Measurements from ENCODE around the gene TIMELESS.

Gene TIMELESS

GRCh38 chr12:56437430-56438176, 11.6 kb downstream of the TIMELESS start:
- H3K9me3 ChIP-seq (ENCODE audit: control insufficient read depth, low read length) = no peaks in the 10 kb centered on the region
- no peak overlapping the region for H2AK5ac ChIP-seq (ENCODE audit: low read length, severe bottlenecking)
- no peak overlapping the region for H3K18ac ChIP-seq (ENCODE audit: low read depth in 1 of 2, low read length in 2 of 2)
- no peak overlapping the region for H4K8ac ChIP-seq (ENCODE audit: low read length)
- no peak overlapping the region for H4K91ac ChIP-seq (ENCODE audit: low read length)
- H3K36me3 ChIP-seq (ENCODE audit: control insufficient read depth in 1 of 2, insufficient read depth in 2 of 2, low read depth in 1 of 2, low read length in 2 of 2) = no peaks in the 10 kb centered on the region
- no peak overlapping the region for H2BK15ac ChIP-seq (ENCODE audit: low read depth, poor library complexity, severe bottlenecking)
- H3K14ac ChIP-seq (ENCODE audit: low read length in 2 of 2) = no peak overlapping the region
- no peak overlapping the region for H2AFZ ChIP-seq (ENCODE audit: low read depth, low read length)
- DNase-seq = no peak
- 97% methylated on average over 11 of the region's 11 CpGs for WGBS
- H3K27me3 ChIP-seq (ENCODE audit: control insufficient read depth in 1 of 2, insufficient read depth in 1 of 2, low read length in 2 of 2) = no peaks in the 10 kb centered on the region
- H3K4me3 ChIP-seq (ENCODE audit: insufficient read depth in 1 of 2, low read depth in 1 of 2, low read length in 2 of 2) = no peak overlapping the region
- H3K23ac ChIP-seq (ENCODE audit: low read length in 2 of 2) = no peak overlapping the region
- H2BK12ac ChIP-seq (ENCODE audit: low read length in 2 of 2) = no peak overlapping the region
- peaks cover 25% of the 10 kb centered on the region for H3K79me1 ChIP-seq (replicated peaks; ENCODE audit: low read length, poor library complexity, severe bottlenecking)
- no peak overlapping the region for H3K4me2 ChIP-seq (ENCODE audit: low read length, poor library complexity, severe bottlenecking)
- no peak overlapping the region for H2BK5ac ChIP-seq (ENCODE audit: low read depth, low read length, poor library complexity, severe bottlenecking)
- H3K9ac ChIP-seq (ENCODE audit: low read length) = no peak overlapping the region
- H3K27ac ChIP-seq (ENCODE audit: low read length, poor library complexity, severe bottlenecking) = no peak overlapping the region
- no peaks in the 10 kb centered on the region for H3K4me1 ChIP-seq (ENCODE audit: control insufficient read depth, insufficient read depth, low read depth, low read length)
- no peak overlapping the region for H2BK120ac ChIP-seq (ENCODE audit: low read depth, low read length)
- no peak overlapping the region for H3K4ac ChIP-seq (ENCODE audit: low read depth in 1 of 2, low read length in 2 of 2)

GRCh38 chr12:56434828-56435227, 14.4 kb downstream of the TIMELESS start:
- DNase-seq = no peak
- no peak overlapping the region for H4K8ac ChIP-seq (ENCODE audit: low read length)
- H3K4me2 ChIP-seq (ENCODE audit: low read length, poor library complexity, severe bottlenecking) = no peak overlapping the region
- H3K27ac ChIP-seq (ENCODE audit: low read length, poor library complexity, severe bottlenecking) = no peak overlapping the region
- H3K79me1 ChIP-seq (replicated peaks; ENCODE audit: low read length, poor library complexity, severe bottlenecking) = peaks cover 19% of the 10 kb centered on the region
- H3K4me1 ChIP-seq (ENCODE audit: control insufficient read depth, insufficient read depth, low read depth, low read length) = no peaks in the 10 kb centered on the region
- H3K9me3 ChIP-seq (ENCODE audit: control insufficient read depth, low read length) = no peaks in the 10 kb centered on the region
- H2BK12ac ChIP-seq (ENCODE audit: low read length in 2 of 2) = no peak overlapping the region
- no peak overlapping the region for H3K18ac ChIP-seq (ENCODE audit: low read depth in 1 of 2, low read length in 2 of 2)
- no peak overlapping the region for H4K91ac ChIP-seq (ENCODE audit: low read length)
- no peak overlapping the region for H2BK5ac ChIP-seq (ENCODE audit: low read depth, low read length, poor library complexity, severe bottlenecking)
- WGBS = 98% methylated on average over 5 of the region's 6 CpGs
- H2BK15ac ChIP-seq (ENCODE audit: low read depth, poor library complexity, severe bottlenecking) = no peak overlapping the region
- H2BK120ac ChIP-seq (ENCODE audit: low read depth, low read length) = no peak overlapping the region
- H3K9ac ChIP-seq (ENCODE audit: low read length) = no peak overlapping the region
- H3K36me3 ChIP-seq (ENCODE audit: control insufficient read depth in 1 of 2, insufficient read depth in 2 of 2, low read depth in 1 of 2, low read length in 2 of 2) = peaks cover 8 to 13% of the 10 kb centered on the region in 2 experiments
- no peak overlapping the region for H3K23ac ChIP-seq (ENCODE audit: low read length in 2 of 2)
- no peak overlapping the region for H2AFZ ChIP-seq (ENCODE audit: low read depth, low read length)
- H3K4ac ChIP-seq (ENCODE audit: low read depth in 1 of 2, low read length in 2 of 2) = no peak overlapping the region
- H3K14ac ChIP-seq (ENCODE audit: low read length in 2 of 2) = no peak overlapping the region
- no peak overlapping the region for H2AK5ac ChIP-seq (ENCODE audit: low read length, severe bottlenecking)
- H3K27me3 ChIP-seq (ENCODE audit: control insufficient read depth in 1 of 2, insufficient read depth in 1 of 2, low read length in 2 of 2) = no peaks in the 10 kb centered on the region
- H3K4me3 ChIP-seq (ENCODE audit: insufficient read depth in 1 of 2, low read depth in 1 of 2, low read length in 2 of 2) = no peak overlapping the region

- no peak overlapping the region for H3K9ac ChIP-seq (ENCODE audit: low read length)
- H3K27me3 ChIP-seq (ENCODE audit: control insufficient read depth in 1 of 2, insufficient read depth in 1 of 2, low read length in 2 of 2) = no peaks in the 10 kb centered on the region
- no peak overlapping the region for H3K4ac ChIP-seq (ENCODE audit: low read depth in 1 of 2, low read length in 2 of 2)
- no peak overlapping the region for H2BK12ac ChIP-seq (ENCODE audit: low read length in 2 of 2)
- H2BK120ac ChIP-seq (ENCODE audit: low read depth, low read length) = no peak overlapping the region
- H2BK15ac ChIP-seq (ENCODE audit: low read depth, poor library complexity, severe bottlenecking) = no peak overlapping the region
- no peak overlapping the region for H4K8ac ChIP-seq (ENCODE audit: low read length)
- H3K27ac ChIP-seq (ENCODE audit: low read length, poor library complexity, severe bottlenecking) = no peak overlapping the region
- DNase-seq = peak; percentile 2
- H4K91ac ChIP-seq (ENCODE audit: low read length) = no peak overlapping the region
- peaks cover 12% of the 10 kb centered on the region for H3K79me1 ChIP-seq (replicated peaks; ENCODE audit: low read length, poor library complexity, severe bottlenecking)
- peaks cover 22 to 25% of the 10 kb centered on the region in 2 experiments for H3K36me3 ChIP-seq (ENCODE audit: control insufficient read depth in 1 of 2, insufficient read depth in 2 of 2, low read depth in 1 of 2, low read length in 2 of 2)
- no peak overlapping the region for H2AFZ ChIP-seq (ENCODE audit: low read depth, low read length)
- H3K18ac ChIP-seq (ENCODE audit: low read depth in 1 of 2, low read length in 2 of 2) = no peak overlapping the region
- no CpG with 5 or more reads among the region's 3 CpGs for WGBS
- no peaks in the 10 kb centered on the region for H3K4me1 ChIP-seq (ENCODE audit: control insufficient read depth, insufficient read depth, low read depth, low read length)
- no peaks in the 10 kb centered on the region for H3K9me3 ChIP-seq (ENCODE audit: control insufficient read depth, low read length)
- no peak overlapping the region for H2BK5ac ChIP-seq (ENCODE audit: low read depth, low read length, poor library complexity, severe bottlenecking)
- no peak overlapping the region for H3K4me3 ChIP-seq (ENCODE audit: insufficient read depth in 1 of 2, low read depth in 1 of 2, low read length in 2 of 2)
- no peak overlapping the region for H2AK5ac ChIP-seq (ENCODE audit: low read length, severe bottlenecking)
- H3K14ac ChIP-seq (ENCODE audit: low read length in 2 of 2) = no peak overlapping the region
- no peak overlapping the region for H3K4me2 ChIP-seq (ENCODE audit: low read length, poor library complexity, severe bottlenecking)
- no peak overlapping the region for H3K23ac ChIP-seq (ENCODE audit: low read length in 2 of 2)
Measured at GRCh38 chr12:56431850-56432249, 17.4 kb downstream of the TIMELESS start.

- Histone ChIP-seq H3K4me2 (ENCODE audit: low read length, poor library complexity, severe bottlenecking) (no peak overlapping the region), H3K4me3 (ENCODE audit: insufficient read depth in 1 of 2, low read depth in 1 of 2, low read length in 2 of 2) (no peak overlapping the region), H3K4me1 (ENCODE audit: control insufficient read depth, insufficient read depth, low read depth, low read length) (no peaks in the 10 kb centered on the region), H4K91ac (ENCODE audit: low read length) (no peak overlapping the region), H3K27ac (ENCODE audit: low read length, poor library complexity, severe bottlenecking) (no peak overlapping the region), H3K18ac (ENCODE audit: low read depth in 1 of 2, low read length in 2 of 2) (no peak overlapping the region), H3K23ac (ENCODE audit: low read length in 2 of 2) (no peak overlapping the region), H3K79me1 (replicated peaks; ENCODE audit: low read length, poor library complexity, severe bottlenecking) (peaks cover 8% of the 10 kb centered on the region), H2AFZ (ENCODE audit: low read depth, low read length) (no peak overlapping the region), H2BK5ac (ENCODE audit: low read depth, low read length, poor library complexity, severe bottlenecking) (no peak overlapping the region), H3K9ac (ENCODE audit: low read length) (no peak overlapping the region), H2BK12ac (ENCODE audit: low read length in 2 of 2) (no peak overlapping the region), H3K9me3 (ENCODE audit: control insufficient read depth, low read length) (no peaks in the 10 kb centered on the region), H4K8ac (ENCODE audit: low read length) (no peak overlapping the region), H3K27me3 (ENCODE audit: control insufficient read depth in 1 of 2, insufficient read depth in 1 of 2, low read length in 2 of 2) (no peaks in the 10 kb centered on the region), H3K4ac (ENCODE audit: low read depth in 1 of 2, low read length in 2 of 2) (no peak overlapping the region), H2BK15ac (ENCODE audit: low read depth, poor library complexity, severe bottlenecking) (no peak overlapping the region), H3K14ac (ENCODE audit: low read length in 2 of 2) (no peak overlapping the region), H3K36me3 (ENCODE audit: control insufficient read depth in 1 of 2, insufficient read depth in 2 of 2, low read depth in 1 of 2, low read length in 2 of 2) (peaks cover 22 to 25% of the 10 kb centered on the region in 2 experiments), H2BK120ac (ENCODE audit: low read depth, low read length) (no peak overlapping the region), H2AK5ac (ENCODE audit: low read length, severe bottlenecking) (no peak overlapping the region)
- DNase-seq = no peak
- 98% methylated on average over 11 of the region's 11 CpGs for WGBS
Measured at GRCh38 chr12:56431288-56431687, 17.9 kb downstream of the TIMELESS start.

Measured in mesenchymal stem cell (in vitro differentiated cells and primary cell).